Activated CD4-positive, alpha-beta T cell treated with anti-CD3 and anti-CD28 coated beads, Interleukin-2, amount 10 ng/mL, durations not matched to agents 7 days and 5 days (primary cell): Measurements from ENCODE around the gene VIPR2. TPM values are rescaled to one million over a fixed set of nuclear protein-coding genes. Genes with fewer than 3 reads are reported as not detected.

Source experiments
- CTCF ChIA-PET: fragments of 350-600 bp; sonication (Branson Sonifier 250); formaldehyde crosslinking; loops from one replicate; lab custom pipeline; 2021; ENCODE audit warnings: antibody characterized with exemption; lab: Charles Lee
- POLR2A ChIA-PET: fragments of 350-600 bp; sonication (Branson Sonifier 250); formaldehyde crosslinking; loops from one replicate; lab custom pipeline; 2021; ENCODE audit warnings: antibody characterized with exemption; lab: Charles Lee
- DNase-seq: peaks from one replicate; pipeline ENCODE4 v3.0.0-alpha.2; 2020
- H3K27ac Mint-ChIP-seq: one replicate; pipeline ENCODE4 v1.8.0; 2021; ENCODE audit warnings: mild to moderate bottlenecking, moderate library complexity, mixed read lengths
- H3K27me3 Mint-ChIP-seq: one replicate; pipeline ENCODE4 v1.8.0; 2021; ENCODE audit warnings: mixed read lengths
- H3K36me3 Mint-ChIP-seq: one replicate; pipeline ENCODE4 v1.8.0; 2021; ENCODE audit warnings: low read depth, mixed read lengths
- H3K4me1 Mint-ChIP-seq: one replicate; pipeline ENCODE4 v1.8.0; 2021; ENCODE audit warnings: mixed read lengths
- H3K4me3 Mint-ChIP-seq: one replicate; pipeline ENCODE4 v1.8.0; 2021; ENCODE audit warnings: mild to moderate bottlenecking, moderate library complexity, mixed read lengths
- H3K9me3 Mint-ChIP-seq: one replicate; pipeline ENCODE4 v1.8.0; 2021; ENCODE audit warnings: mixed read lengths
- total RNA-seq, 2 experiments: library from RNA; stranded (reverse); gene quantifications; one replicate each; pipeline ENCODE4 v1.2.3, GENCODE V29; 2021

VIPR2 gene
- total RNA-seq, 2 experiments from 2014 or later, result not detected

DNA sequence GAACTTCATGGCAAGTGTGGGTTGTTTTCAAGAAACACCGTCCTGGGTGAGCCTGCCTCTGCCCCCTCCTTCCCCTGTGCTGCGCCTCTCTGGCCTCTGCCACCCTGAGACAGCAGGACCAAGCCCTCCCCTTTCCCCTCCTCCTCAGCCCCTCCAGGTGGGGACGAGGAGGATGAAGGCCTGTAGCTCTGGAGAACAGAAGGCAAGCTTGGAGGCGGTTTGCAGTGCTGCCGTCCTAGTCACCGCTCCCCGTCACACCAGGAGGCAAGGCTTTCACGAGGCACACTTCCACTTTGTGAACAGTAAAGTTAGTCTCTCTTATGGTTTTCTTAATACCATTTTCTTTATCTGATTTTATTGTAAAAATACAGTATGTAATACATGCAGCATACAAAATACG is 8.8 kb upstream of the VIPR2 start:
- Mint-ChIP-seq H3K4me1 (no peaks in the 10 kb centered on the region), H3K27ac (no peak overlapping the region)

DNA sequence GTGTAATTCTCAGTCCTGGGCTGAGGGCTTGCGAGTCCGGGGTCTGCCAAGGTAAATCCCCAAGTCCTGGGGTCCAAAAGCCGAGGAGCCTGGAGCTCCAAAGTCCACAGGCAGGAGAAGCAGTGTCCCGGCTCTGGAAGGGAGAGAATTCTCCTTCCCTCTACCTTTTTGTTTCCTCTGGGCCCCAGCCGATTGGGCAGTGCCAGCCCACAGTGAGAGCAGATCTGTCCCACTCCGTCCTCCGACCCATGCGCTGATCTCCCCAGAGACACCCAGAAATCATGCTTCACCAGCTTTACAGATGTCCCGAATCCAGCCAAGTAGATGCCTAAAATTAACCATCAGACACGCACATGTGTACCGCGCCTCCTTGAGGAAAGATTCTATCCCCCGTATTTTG is 8.1 kb upstream of the VIPR2 start:
- no peak for DNase-seq
- no peak overlapping the region for H3K4me3 Mint-ChIP-seq
- no peaks in the 10 kb centered on the region for H3K36me3 Mint-ChIP-seq
- ChIA-PET POLR2A (no interaction called here), CTCF (no interaction called here)
- H3K4me1 Mint-ChIP-seq, result no peaks in the 10 kb centered on the region
- H3K9me3 Mint-ChIP-seq, result no peaks in the 10 kb centered on the region
- no peaks in the 10 kb centered on the region for H3K27me3 Mint-ChIP-seq
- no peak overlapping the region for H3K27ac Mint-ChIP-seq

More for the DNA sequence above, 8.8 kb upstream of the VIPR2 start:
- Mint-ChIP-seq H3K36me3 (no peaks in the 10 kb centered on the region), H3K27me3 (no peaks in the 10 kb centered on the region), H3K9me3 (no peaks in the 10 kb centered on the region), H3K4me3 (no peak overlapping the region)
- CTCF ChIA-PET, result no interaction called here
- POLR2A ChIA-PET, result no interaction called here
- no peak for DNase-seq

DNA sequence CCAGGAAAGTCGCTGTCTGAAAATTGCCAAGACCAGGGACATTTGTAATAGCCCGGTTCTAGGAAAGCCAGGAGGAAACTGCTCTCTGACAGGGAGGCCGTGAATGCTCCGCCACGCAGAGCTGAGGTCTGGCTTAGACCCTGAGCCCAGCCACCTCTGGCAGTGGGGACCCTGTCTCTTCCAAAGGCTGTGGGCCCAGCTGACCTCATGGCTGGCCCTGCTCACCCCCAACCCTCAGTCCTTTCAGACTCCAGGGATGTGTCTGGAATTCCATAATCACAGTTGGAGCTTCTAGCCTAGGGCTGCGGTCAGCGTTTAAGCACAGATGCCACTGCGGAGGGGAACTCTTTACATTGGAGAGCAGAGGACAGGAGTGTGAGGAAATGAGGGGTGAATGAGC is 6.6 kb upstream of the VIPR2 start:
- ChIA-PET POLR2A (no interaction called here), CTCF (no interaction called here)
- no peak for DNase-seq
- H3K4me1 Mint-ChIP-seq, result no peaks in the 10 kb centered on the region
- H3K4me3 Mint-ChIP-seq, result no peak overlapping the region
- no peaks in the 10 kb centered on the region for H3K9me3 Mint-ChIP-seq
- no peaks in the 10 kb centered on the region for H3K27me3 Mint-ChIP-seq
- no peak overlapping the region for H3K27ac Mint-ChIP-seq
- no peaks in the 10 kb centered on the region for H3K36me3 Mint-ChIP-seq

DNA sequence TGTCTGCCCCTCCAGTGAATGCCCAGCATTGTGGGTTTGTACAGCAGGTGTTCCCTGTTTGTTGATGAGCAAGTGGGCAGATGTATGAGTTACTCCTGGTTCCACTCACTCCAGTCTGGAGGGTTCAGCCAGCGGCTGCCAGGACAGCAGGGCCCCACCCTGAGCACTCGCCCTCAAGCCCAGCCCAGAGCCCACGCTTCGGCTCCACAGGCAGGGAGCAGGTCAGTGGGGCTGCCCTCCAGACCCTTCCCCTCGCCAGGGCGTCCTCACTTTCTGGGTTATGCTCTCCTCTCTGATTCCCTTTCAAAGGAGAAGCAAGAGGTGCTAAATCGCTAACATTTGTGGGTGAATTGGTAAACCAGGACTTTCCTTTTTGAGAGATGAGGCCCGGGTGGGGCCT is 4.8 kb upstream of the VIPR2 start:
- H3K27ac Mint-ChIP-seq, result no peak overlapping the region
- no peak overlapping the region for H3K4me3 Mint-ChIP-seq

DNA sequence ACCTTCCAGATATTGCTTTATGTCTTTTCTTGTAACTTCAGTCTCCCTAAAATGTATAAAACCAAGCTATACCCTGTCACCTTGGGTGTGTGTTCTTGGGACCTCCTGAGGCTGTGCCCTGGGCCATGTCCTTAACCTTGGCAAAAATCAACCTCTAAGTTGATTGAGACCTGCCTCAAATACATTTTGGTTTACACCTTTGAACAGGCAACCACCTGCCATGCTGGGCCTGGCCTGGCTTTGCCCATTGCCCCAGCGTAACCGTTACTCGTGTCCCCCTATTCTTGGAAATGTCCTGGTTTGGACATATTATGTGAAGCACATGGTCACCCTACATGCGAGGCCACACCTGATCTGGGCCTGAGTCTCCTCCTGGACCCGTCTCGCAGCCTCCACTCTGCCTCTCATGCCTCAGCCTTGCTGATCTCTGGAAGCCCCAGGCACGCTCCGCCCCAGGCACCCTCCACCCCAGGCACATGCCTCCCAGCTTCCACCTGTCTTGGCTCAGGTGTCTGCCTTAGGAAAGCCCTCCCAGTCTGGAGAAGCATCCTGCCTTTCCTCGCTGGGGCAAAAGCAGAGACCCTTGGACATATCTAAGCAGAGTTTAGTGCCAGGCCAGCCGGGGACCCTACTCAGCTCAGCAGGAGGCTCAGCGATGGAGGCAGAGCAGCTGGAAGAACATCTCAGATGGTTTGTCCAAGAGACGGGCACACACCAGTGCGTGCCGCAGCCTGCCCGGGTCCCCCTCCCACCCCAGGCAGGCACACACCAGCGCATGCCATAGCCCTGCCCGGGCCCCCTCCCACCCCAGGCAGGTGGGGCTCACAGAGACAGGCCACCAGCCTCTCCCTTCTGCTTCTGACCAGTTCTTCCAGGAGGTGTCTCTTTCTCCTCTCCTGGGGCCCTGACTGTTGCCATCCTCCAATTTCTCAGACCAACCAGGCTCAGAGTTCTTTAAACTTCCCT is 4.0 kb upstream of the VIPR2 start:
- CTCF ChIA-PET, result no interaction called here
- DNase-seq, result no peak
- no peak overlapping the region for H3K4me3 Mint-ChIP-seq

More for the DNA sequence above, 4.8 kb upstream of the VIPR2 start:
- Mint-ChIP-seq H3K4me1 (peaks cover 3% of the 10 kb centered on the region), H3K27me3 (peaks cover 4% of the 10 kb centered on the region), H3K36me3 (no peaks in the 10 kb centered on the region), H3K9me3 (no peaks in the 10 kb centered on the region)
- CTCF ChIA-PET, result no interaction called here
- DNase-seq, result no peak
- POLR2A ChIA-PET, result no interaction called here

DNA sequence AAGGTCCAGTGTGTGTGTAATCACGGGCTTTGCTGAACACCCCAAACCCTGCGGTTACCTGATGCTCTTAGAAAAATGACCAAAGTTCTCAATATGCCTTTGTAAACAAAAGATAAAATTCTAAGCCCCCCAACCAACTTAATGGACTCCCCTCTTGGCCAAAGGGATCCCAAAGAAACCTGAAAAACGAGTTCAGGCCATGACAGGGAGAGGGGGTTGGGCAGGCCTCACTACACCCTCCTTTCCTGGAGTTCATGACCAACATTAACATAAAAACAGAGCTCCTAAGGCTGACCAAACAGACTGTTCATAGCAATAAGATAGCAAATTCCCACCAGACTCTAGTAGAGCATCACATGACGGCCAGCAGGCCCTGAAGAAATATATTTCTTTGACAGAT is 3.0 kb upstream of the VIPR2 start:
- DNase-seq, result no peak
- Mint-ChIP-seq H3K4me1 (peaks cover 3% of the 10 kb centered on the region), H3K27ac (no peak overlapping the region), H3K36me3 (no peaks in the 10 kb centered on the region), H3K9me3 (no peaks in the 10 kb centered on the region), H3K27me3 (peaks cover 19% of the 10 kb centered on the region), H3K4me3 (no peak overlapping the region)
- POLR2A ChIA-PET, result no interaction called here
- CTCF ChIA-PET, result no interaction called here

More for the DNA sequence above, 4.0 kb upstream of the VIPR2 start:
- Mint-ChIP-seq H3K27ac (no peak overlapping the region), H3K4me1 (peaks cover 3% of the 10 kb centered on the region), H3K27me3 (peaks cover 9% of the 10 kb centered on the region), H3K36me3 (no peaks in the 10 kb centered on the region), H3K9me3 (no peaks in the 10 kb centered on the region)
- POLR2A ChIA-PET, result no interaction called here

DNA sequence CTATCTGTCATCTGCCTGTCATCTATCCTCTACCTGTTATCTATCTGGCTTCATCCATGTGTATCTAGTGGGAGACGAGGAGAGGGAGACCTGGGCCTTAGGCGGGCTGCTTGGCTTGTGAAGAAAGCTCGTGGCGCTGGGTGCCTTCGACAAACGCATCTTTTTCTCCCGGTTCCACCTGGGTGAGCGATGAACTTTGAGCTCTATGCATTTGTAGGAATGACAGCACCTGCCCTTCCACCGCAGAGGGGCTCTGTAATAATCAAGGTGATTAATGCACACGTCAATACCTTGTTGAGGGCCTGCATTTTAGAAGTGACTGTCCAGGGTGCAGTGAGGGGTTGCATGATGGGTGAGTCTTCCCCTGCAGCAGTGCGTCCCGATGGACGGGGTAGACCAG is 2.6 kb upstream of the VIPR2 start:
- no peak for DNase-seq
- H3K4me1 Mint-ChIP-seq, result peaks cover 3% of the 10 kb centered on the region
- H3K27me3 Mint-ChIP-seq, result peaks cover 23% of the 10 kb centered on the region
- ChIA-PET CTCF (interaction anchor here (0.6 kb wide), 1 partner anchor 619 kb away, joined by 3 read pairs; no protein-coding TSS in a partner anchor), POLR2A (no interaction called here)
- H3K27ac Mint-ChIP-seq, result no peak overlapping the region
- no peaks in the 10 kb centered on the region for H3K9me3 Mint-ChIP-seq
- H3K36me3 Mint-ChIP-seq, result no peaks in the 10 kb centered on the region
- H3K4me3 Mint-ChIP-seq, result no peak overlapping the region

DNA sequence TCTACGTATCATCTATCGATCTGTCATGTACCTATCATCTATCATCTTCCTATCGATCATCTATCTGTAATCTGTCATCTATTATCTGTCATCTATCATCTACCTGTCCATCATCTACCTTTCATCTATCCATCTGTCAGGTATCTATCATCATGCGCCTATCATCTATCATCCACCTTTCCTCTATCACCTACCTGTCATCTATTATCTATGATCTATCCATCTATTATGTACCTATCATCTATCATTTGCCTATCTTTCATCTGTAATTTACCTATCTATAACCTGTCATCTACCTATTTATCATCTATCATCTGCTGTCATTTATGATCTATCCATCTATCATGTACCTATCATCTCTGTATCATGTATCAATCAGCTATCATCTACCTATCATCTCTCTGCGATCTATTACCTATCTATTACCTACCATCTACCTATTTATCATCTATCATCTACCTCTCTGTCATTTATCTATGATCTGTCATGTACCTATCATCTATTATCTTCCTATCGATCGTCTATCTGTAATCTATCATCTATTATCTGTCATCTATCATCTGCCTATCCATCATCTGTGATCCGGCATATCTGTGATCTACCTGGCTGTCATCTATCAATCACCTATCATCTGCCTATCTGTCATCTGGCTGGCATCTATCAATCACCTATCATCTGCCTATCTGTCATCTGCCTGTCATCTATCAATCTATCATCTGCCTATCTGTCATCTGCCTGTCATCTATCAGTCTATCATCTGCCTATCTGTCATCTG is 1.6 kb upstream of the VIPR2 start:
- Mint-ChIP-seq H3K4me1 (peaks cover 3% of the 10 kb centered on the region), H3K4me3 (no peak overlapping the region), H3K9me3 (no peaks in the 10 kb centered on the region), H3K27me3 (peaks cover 28% of the 10 kb centered on the region), H3K36me3 (no peaks in the 10 kb centered on the region), H3K27ac (no peak overlapping the region)
- no peak for DNase-seq
- POLR2A ChIA-PET, result no interaction called here
- CTCF ChIA-PET, result interaction anchor here (0.5 kb wide), 1 partner anchor 1148 kb away, joined by 4 read pairs; no protein-coding TSS in a partner anchor

DNA sequence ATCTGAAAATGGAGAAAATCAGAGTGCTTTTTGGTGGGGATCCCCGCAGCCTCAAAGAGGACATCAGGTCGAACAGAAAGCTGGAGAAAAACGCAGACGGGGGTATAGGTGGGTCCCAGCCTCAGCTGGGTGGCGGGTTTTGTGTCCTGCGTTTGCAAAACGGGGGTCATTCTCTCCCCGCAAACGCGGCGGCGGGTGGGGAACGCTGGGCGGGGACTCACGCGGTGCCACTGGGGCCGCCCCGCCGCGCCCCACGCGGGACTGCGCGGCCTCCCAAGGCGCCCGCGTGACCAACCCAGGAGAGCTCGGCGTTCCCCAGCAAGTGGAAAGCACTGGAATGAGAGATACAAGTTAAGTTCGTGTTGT is 806 bp upstream of the VIPR2 start:
- ChIA-PET CTCF (interaction anchor here (0.5 kb wide), 1 partner anchor 1147 kb away, joined by 4 read pairs; no protein-coding TSS in a partner anchor), POLR2A (no interaction called here)
- Mint-ChIP-seq H3K27me3 (peaks cover 31% of the 10 kb centered on the region), H3K4me1 (peaks cover 3% of the 10 kb centered on the region), H3K36me3 (no peaks in the 10 kb centered on the region), H3K4me3 (peak overlapping the region; percentile 42), H3K27ac (no peak overlapping the region), H3K9me3 (no peaks in the 10 kb centered on the region)
- DNase-seq, result no peak

DNA sequence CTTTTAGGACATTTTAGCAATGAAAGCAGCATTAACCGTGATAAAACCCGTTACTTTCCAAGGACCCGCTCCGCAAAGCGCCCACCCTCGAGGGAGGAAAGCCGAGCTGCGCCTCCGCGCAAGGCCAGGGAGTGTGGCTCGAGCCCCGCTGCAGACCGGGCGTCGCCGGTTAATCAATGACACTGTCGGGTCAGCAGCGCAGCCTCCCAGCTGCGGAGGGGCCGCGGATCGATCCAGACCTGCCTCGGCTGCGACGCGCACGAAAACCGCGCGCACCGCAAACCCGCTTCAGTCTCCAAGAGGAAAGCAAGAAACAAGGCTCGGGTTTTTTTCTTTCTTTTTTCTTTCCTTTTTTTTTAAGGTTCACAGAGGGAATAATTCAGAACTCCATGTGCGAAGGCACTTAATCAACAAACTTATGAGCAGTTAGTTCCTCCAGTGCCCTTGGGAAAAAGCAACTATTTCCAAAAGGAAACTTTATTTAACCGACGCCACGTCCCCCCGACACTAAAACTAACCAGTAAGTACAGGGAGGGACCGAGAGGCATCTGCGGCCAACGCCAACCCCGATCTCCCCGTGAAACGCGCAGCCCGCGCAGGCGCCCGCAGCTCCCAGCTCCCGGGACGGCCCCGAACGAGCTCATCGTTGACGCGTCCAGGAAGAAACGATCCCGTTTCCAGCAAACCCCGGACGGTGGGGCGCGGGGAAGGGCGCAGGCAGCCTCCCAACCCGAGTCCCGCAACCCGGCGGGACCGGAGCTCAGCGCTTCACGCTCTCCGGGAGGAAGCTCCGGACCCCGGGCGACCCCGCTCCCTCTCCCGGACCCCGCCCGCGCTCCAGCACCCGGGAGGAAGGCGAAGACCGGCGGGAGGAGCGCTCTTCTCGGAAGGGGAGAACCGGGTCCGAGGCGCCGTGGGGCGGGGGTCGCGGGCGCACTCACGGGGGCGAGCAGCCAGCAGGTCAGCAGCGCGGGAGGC is 598 bp downstream of the VIPR2 start:
- H3K4me1 Mint-ChIP-seq, result peaks cover 3% of the 10 kb centered on the region
- no peak overlapping the region for H3K27ac Mint-ChIP-seq
- CTCF ChIA-PET, result no interaction called here
- POLR2A ChIA-PET, result interaction anchor here (0.5 kb wide), 1 partner anchor 237 kb away, joined by 3 read pairs; no protein-coding TSS in a partner anchor
- peak overlapping the region; percentile 46 for H3K4me3 Mint-ChIP-seq
- peaks cover 38% of the 10 kb centered on the region for H3K27me3 Mint-ChIP-seq
- H3K36me3 Mint-ChIP-seq, result no peaks in the 10 kb centered on the region
- H3K9me3 Mint-ChIP-seq, result no peaks in the 10 kb centered on the region
- no peak for DNase-seq

DNA sequence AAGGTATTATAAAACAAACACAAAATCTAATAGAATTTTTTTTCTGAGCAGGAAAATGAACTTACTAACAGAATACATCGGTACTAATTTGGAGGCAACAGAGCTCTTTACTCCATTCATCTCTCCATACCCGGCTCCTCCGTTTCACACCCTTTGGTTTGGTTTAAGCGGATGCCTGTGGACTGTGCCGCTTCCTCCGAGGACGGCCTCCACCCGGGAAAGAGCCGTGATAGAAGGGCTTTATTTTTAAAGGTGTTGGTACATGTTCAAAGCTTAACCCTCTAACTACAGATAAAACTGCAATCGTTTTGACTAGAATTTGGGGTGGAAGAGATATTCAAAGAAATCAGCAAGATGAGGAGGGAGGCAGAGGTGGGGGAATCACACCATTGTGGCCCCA is 1.9 kb downstream of the VIPR2 start:
- Mint-ChIP-seq H3K4me3 (no peak overlapping the region), H3K4me1 (peaks cover 3% of the 10 kb centered on the region), H3K9me3 (no peaks in the 10 kb centered on the region), H3K36me3 (no peaks in the 10 kb centered on the region), H3K27me3 (peaks cover 38% of the 10 kb centered on the region), H3K27ac (no peak overlapping the region)
- CTCF ChIA-PET, result no interaction called here
- POLR2A ChIA-PET, result no interaction called here
- no peak for DNase-seq

DNA sequence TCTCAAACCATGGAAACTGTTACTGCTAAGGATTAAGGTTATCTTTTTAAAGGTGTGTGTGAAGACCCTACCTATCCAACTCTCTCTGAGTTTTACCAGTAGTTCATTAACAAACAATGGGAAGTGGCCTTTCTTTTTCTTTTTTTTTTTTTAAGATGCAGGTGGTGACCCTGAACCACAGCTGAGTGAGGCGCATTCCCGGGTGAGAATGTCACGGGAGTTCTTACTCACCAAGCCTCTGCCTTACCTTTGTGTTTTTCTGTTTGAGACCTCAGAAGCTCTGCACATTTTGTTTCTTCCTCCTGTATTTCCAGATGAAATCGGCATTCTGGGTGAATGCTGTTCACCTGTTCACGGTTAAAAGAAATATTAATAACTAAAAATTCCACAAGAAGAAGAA is 2.5 kb downstream of the VIPR2 start:
- no peaks in the 10 kb centered on the region for H3K9me3 Mint-ChIP-seq
- DNase-seq, result no peak
- H3K27me3 Mint-ChIP-seq, result peaks cover 38% of the 10 kb centered on the region
- no peaks in the 10 kb centered on the region for H3K36me3 Mint-ChIP-seq
- no peak overlapping the region for H3K4me3 Mint-ChIP-seq
- POLR2A ChIA-PET, result no interaction called here
- peaks cover 3% of the 10 kb centered on the region for H3K4me1 Mint-ChIP-seq
- CTCF ChIA-PET, result no interaction called here
- H3K27ac Mint-ChIP-seq, result no peak overlapping the region
